Activated naive CD8-positive, alpha-beta T cell treated with anti-CD3 and anti-CD28 coated beads for 36 hours (primary cell): Measurements from ENCODE around the gene RABEPK. TPM values are rescaled to one million over a fixed set of nuclear protein-coding genes. Genes with fewer than 3 reads are reported as not detected.
"Not testable (repeated sequence)": the region's sequence is repeated elsewhere in the genome, so short reads cannot be mapped to it uniquely, and the experiment has no call there.

ENCODE experiments used
- DNase-seq: peaks from one replicate; pipeline ENCODE4 v3.0.0; 2021
- H3K27ac Mint-ChIP-seq: one replicate; pipeline ENCODE4 v1.8.0; 2022; ENCODE audit warnings: mild to moderate bottlenecking, moderate library complexity, mixed read lengths
- H3K27me3 Mint-ChIP-seq: one replicate; pipeline ENCODE4 v1.8.0; 2022; ENCODE audit warnings: mild to moderate bottlenecking, mixed read lengths
- H3K36me3 Mint-ChIP-seq: one replicate; pipeline ENCODE4 v1.8.0; 2021; ENCODE audit warnings: mild to moderate bottlenecking, mixed read lengths
- H3K4me1 Mint-ChIP-seq: one replicate; pipeline ENCODE4 v1.8.0; 2021; ENCODE audit warnings: mixed read lengths
- H3K4me3 Mint-ChIP-seq: one replicate; pipeline ENCODE4 v1.8.0; 2022; ENCODE audit warnings: mild to moderate bottlenecking, moderate library complexity, mixed read lengths
- H3K9me3 Mint-ChIP-seq: one replicate; pipeline ENCODE4 v1.8.0; 2022; ENCODE audit warnings: mixed read lengths
- total RNA-seq, 2 experiments: library from RNA; stranded (reverse); gene quantifications; one replicate each; pipeline ENCODE4 v1.2.3, GENCODE V29; 2021

The RABEPK gene
- total RNA-seq, 2 experiments from 2014 or later = 41.1 to 41.6 TPM

GRCh38 chr9:125258160-125258785 lies 57.9 kb downstream of the RABEPK start:
- peaks cover 17% of the 10 kb centered on the region for H3K4me1 Mint-ChIP-seq
- no peak overlapping the region for H3K4me3 Mint-ChIP-seq
- H3K27me3 Mint-ChIP-seq = no peaks in the 10 kb centered on the region
- peaks cover 8% of the 10 kb centered on the region for H3K36me3 Mint-ChIP-seq
- no peak overlapping the region for H3K27ac Mint-ChIP-seq
- DNase-seq = no peak
- H3K9me3 Mint-ChIP-seq = peaks cover 2% of the 10 kb centered on the region

GRCh38 chr9:125258832-125259534 lies 58.6 kb downstream of the RABEPK start:
- Mint-ChIP-seq H3K27me3 (no peaks in the 10 kb centered on the region), H3K36me3 (peaks cover 13% of the 10 kb centered on the region), H3K9me3 (peaks cover 2% of the 10 kb centered on the region), H3K4me1 (peaks cover 23% of the 10 kb centered on the region), H3K4me3 (no peak overlapping the region), H3K27ac (no peak overlapping the region)
- no peak for DNase-seq

- no peak for DNase-seq
- peaks cover 38% of the 10 kb centered on the region for H3K4me1 Mint-ChIP-seq
- peaks cover 25% of the 10 kb centered on the region for H3K36me3 Mint-ChIP-seq
Observed at GRCh38 chr9:125260561-125260960, 60.2 kb downstream of the RABEPK start.

DNA sequence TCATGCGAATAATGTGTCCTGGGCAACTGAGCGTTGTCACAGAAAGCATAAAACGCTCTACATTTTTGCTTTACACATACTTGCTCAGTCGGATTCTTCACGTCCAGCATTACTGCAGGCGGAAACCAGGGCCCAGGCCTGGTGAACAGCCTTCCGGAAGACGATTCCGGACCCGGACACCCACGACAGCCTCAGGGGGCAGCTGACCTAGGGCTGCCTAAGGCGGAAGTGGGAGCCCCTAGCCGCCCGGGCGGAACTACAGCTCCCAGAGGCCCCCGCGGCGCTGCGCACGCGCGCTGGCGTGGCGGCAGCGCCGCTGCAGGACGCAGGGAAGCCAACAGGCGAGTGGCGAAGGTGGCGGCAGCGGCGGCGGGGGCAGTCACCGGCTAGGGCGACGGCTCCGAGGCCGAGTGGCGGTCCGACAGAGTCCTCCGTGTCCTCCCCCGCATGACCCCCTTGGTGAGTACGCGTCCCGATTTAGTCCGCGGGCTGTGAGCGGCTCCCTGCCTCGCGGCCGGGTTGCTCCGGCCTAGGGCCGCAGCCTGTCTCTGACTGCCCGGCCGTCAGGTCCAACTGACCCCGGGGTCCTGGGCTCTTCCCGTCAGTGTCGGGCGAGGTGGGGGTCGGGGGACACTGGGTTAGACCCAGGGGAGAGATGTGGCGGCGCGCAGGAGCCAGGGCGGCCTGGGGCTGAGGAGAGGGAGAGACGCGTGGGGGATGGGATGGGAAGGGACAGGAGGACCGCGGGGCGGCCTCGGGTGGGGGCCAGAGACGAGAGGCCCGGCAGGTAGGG lies 61.4 kb downstream of the RABEPK start, which contains the start of gene GAPVD1:
GAPVD1 (plus strand) TSS at position 326 of the 793 bp plus-strand sequence. CDS start 37,096 bp downstream, outside the sequence.
- peaks cover 2% of the 10 kb centered on the region for H3K9me3 Mint-ChIP-seq
- H3K27ac Mint-ChIP-seq = peak within 1 kb of the TSS; percentile 94
- no peaks in the 10 kb centered on the region for H3K27me3 Mint-ChIP-seq
- peaks cover 38% of the 10 kb centered on the region for H3K4me1 Mint-ChIP-seq
- peaks cover 30% of the 10 kb centered on the region for H3K36me3 Mint-ChIP-seq
- peak within 1 kb of the TSS; percentile 99 for H3K4me3 Mint-ChIP-seq
- DNase-seq = peak; percentile 94

More at GRCh38 chr9:125260561-125260960, 60.2 kb downstream of the RABEPK start:
- Mint-ChIP-seq H3K27ac (peak overlapping the region; percentile 94), H3K4me3 (peak overlapping the region; percentile 99), H3K9me3 (peaks cover 2% of the 10 kb centered on the region), H3K27me3 (no peaks in the 10 kb centered on the region)

DNA sequence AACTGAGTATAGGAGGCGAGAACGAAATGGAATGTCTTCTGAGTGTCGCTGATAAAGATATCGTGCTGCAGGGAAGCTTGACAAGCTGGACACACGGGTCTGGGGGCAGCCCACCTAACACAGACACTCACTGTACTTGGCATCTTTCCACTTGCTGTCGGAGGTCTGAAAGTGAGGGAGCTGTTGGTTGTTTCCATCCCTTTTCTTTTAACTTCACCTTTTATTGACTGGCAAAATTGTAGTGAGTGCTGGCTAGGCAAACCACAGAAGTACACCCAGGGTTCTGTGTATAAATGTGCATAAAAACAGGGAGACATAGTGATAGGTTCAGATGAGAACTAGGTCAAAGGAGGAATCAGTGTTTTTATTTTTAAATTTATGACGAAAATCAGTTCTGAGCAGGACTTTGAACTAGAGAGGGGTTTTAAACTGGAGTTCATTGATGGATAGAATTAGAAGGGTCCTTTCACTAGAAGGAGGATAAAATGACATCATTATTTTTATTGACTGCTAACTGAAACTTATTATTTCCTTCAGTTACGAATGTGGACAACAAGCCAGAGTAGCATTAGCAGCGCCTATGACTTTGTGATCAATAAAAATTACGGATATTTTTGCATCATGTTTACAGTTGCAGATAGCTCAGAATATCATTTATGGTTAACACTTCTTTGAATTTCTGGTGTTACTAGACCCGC lies 62.1 kb downstream of the RABEPK start:
- DNase-seq = no peak
- H3K27me3 Mint-ChIP-seq = no peaks in the 10 kb centered on the region
- H3K27ac Mint-ChIP-seq = peak overlapping the region; percentile 94
- H3K9me3 Mint-ChIP-seq = peaks cover 2% of the 10 kb centered on the region
- H3K4me3 Mint-ChIP-seq = peak overlapping the region; percentile 99
- H3K4me1 Mint-ChIP-seq = peaks cover 38% of the 10 kb centered on the region
- peaks cover 32% of the 10 kb centered on the region for H3K36me3 Mint-ChIP-seq

GRCh38 chr9:125264068-125264467 lies 63.7 kb downstream of the RABEPK start:
- not testable (repeated sequence) for DNase-seq, H3K27me3 Mint-ChIP-seq, H3K9me3 Mint-ChIP-seq
- peaks cover 43% of the 10 kb centered on the region for H3K4me1 Mint-ChIP-seq
- peaks cover 39% of the 10 kb centered on the region for H3K36me3 Mint-ChIP-seq
- H3K27ac Mint-ChIP-seq = peak overlapping the region; percentile 82
- peak overlapping the region; percentile 67 for H3K4me3 Mint-ChIP-seq

DNA sequence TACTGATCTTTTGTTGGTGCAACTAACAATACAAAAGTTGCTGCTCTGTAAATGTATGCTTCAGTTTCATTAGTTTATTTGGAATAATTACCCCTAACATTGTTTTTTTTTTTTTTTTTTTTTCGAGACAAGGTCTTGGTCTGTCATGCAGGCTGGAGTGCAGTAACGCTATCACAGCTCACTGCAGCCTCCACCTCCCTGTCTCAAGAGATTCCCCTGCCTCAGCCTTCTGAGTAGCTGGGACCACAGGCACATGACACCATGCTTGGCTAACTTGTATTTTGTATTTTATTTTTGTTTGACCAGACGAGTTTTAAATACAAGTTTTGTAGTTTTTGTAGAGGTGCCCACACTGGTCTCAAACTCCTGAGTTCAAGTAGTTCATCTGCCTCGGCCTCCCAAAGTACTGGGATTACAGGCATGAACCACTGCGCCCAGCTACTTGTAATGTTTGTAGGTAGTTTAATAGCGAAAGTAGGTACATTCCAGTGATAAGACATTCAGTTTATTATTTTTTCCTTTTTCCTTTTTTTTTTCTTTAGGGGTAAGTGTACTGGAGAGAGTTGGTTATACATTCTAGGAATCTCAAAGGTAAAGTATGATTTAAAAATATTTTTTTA lies 68.2 kb downstream of the RABEPK start:
- H3K36me3 Mint-ChIP-seq = peaks cover 41% of the 10 kb centered on the region

DNA sequence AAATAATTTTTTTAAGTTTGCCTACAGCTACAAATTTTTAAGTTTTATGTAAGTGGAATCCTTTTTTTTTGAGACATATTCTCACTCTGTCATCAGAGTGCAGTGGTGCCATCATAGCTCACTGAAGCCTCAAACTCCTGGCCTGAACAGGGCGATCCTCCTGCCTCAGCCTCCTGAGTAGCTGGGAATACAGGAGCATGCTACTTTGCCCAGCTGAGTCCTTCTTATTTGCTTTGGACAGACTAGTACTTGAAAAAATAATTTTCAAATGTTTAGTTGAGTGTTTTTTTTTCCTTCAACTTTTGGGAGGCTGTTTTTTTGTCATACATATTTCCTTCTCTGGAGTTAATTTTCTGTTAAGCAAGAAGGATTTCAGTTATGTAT lies 68.7 kb downstream of the RABEPK start:
- Mint-ChIP-seq H3K4me3 (no peak overlapping the region), H3K9me3 (no peaks in the 10 kb centered on the region), H3K36me3 (peaks cover 38% of the 10 kb centered on the region), H3K4me1 (peaks cover 37% of the 10 kb centered on the region), H3K27me3 (no peaks in the 10 kb centered on the region), H3K27ac (no peak overlapping the region)
- DNase-seq = no peak

More for the DNA sequence above, 68.2 kb downstream of the RABEPK start:
- no peak for DNase-seq
- Mint-ChIP-seq H3K27me3 (no peaks in the 10 kb centered on the region), H3K4me3 (no peak overlapping the region), H3K9me3 (no peaks in the 10 kb centered on the region), H3K27ac (no peak overlapping the region), H3K4me1 (peaks cover 42% of the 10 kb centered on the region)

GRCh38 chr9:125271081-125271480 lies 70.7 kb downstream of the RABEPK start:
- Mint-ChIP-seq H3K4me1 (peaks cover 26% of the 10 kb centered on the region), H3K27ac (no peak overlapping the region), H3K4me3 (no peak overlapping the region), H3K36me3 (peaks cover 25% of the 10 kb centered on the region), H3K27me3 (no peaks in the 10 kb centered on the region), H3K9me3 (no peaks in the 10 kb centered on the region)
- DNase-seq = no peak

- Mint-ChIP-seq H3K4me1 (peaks cover 30% of the 10 kb centered on the region), H3K4me3 (no peak overlapping the region), H3K27me3 (no peaks in the 10 kb centered on the region), H3K36me3 (peaks cover 20% of the 10 kb centered on the region), H3K9me3 (no peaks in the 10 kb centered on the region), H3K27ac (no peak overlapping the region)
- DNase-seq = no peak
Observed at GRCh38 chr9:125272697-125273096, 72.4 kb downstream of the RABEPK start.

GRCh38 chr9:125276771-125277170 lies 76.4 kb downstream of the RABEPK start:
- Mint-ChIP-seq H3K4me1 (peaks cover 23% of the 10 kb centered on the region), H3K36me3 (peaks cover 7% of the 10 kb centered on the region), H3K4me3 (no peak overlapping the region), H3K27ac (no peak overlapping the region), H3K27me3 (no peaks in the 10 kb centered on the region), H3K9me3 (no peaks in the 10 kb centered on the region)
- DNase-seq = no peak

GRCh38 chr9:125277411-125277810 lies 77.1 kb downstream of the RABEPK start:
- no peak for DNase-seq
- H3K9me3 Mint-ChIP-seq = no peaks in the 10 kb centered on the region
- H3K4me3 Mint-ChIP-seq = no peak overlapping the region
- peaks cover 6% of the 10 kb centered on the region for H3K36me3 Mint-ChIP-seq
- H3K4me1 Mint-ChIP-seq = peaks cover 24% of the 10 kb centered on the region
- no peaks in the 10 kb centered on the region for H3K27me3 Mint-ChIP-seq
- H3K27ac Mint-ChIP-seq = no peak overlapping the region

DNA sequence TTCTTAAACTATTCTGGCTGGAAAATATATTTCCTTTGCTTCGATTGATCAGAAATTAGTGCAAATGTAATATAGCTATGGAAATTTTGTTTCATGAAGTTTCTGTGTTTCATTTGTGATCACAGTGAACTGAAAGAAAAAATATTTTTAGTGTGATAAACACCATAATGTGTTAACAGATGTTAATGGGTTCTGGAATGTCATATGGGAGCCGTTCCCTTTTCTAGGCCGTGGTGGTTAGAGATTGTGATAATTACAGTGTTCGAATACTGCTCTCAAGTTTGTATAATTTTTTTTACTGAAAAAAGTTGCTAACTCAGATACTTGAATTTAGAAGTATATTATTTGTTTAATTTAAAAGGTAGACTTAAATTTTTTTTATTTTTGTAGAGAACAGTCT lies 80.6 kb downstream of the RABEPK start:
- Mint-ChIP-seq H3K36me3 (peaks cover 2% of the 10 kb centered on the region), H3K27ac (no peak overlapping the region), H3K4me1 (peaks cover 18% of the 10 kb centered on the region), H3K9me3 (no peaks in the 10 kb centered on the region), H3K27me3 (no peaks in the 10 kb centered on the region), H3K4me3 (no peak overlapping the region)
- DNase-seq = no peak
